Measurements from ENCODE around the gene ABCC8.

The ABCC8 gene

DNA sequence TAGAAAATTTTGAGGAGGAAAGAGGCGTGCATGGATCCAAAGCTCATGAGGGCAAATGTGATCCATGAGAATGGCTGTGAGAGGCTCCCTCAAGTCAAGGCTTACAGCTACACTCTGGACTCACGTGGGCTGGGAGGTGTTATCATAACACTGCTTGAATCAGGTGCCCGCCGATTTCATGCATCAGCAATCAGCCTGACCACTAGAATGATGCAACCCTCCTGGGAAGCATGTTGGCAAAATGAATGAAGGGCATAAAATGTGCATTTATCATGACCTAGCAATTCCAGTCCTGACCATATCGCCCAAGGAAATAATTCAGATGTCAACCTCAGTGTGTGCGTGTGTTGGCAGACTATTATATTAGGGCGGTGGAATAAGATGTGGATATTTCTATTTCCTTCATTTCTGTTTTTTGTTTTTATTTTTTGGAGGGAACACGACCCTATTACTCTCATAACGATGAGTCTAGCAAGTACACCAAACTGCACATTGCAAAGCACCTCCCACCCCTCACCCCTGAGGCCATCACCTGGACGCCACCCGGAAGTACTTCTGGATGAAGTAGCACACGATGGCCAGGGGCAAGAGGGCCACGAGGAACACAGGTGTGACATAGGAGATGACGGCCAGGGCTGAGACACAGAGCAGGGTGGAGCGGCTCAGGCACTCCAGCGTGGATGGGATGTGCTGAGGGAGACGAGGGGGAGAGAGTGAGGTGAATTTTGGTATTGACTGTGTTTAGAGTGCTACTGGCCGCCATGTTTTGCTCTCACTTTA is 72.5 kb downstream of the ABCC8 start:
- DNase-seq (ENCODE audit: low read depth in 2 of 2) = no peak

DNA sequence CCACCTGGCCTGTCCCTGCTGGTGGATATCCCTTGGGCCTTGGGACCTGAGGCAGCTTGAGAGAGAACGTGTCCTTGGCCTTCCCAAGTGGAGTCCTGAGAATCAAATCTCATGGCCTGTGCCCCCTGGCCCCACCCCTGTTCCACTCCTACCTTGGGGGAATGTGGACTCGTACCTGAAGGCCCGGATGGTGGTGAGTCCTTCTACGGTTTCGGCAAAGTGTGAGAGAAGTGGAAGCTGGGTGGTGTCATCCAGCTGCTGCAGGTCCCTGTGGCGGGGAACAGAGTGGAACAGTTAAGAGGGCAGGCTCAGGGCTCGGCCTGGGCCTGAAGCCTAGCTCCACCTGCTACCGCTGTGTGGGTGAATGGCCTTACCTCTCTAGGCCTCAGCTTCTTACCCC is 74.2 kb downstream of the ABCC8 start:
- no peak for DNase-seq (ENCODE audit: low read depth in 2 of 2)

DNA sequence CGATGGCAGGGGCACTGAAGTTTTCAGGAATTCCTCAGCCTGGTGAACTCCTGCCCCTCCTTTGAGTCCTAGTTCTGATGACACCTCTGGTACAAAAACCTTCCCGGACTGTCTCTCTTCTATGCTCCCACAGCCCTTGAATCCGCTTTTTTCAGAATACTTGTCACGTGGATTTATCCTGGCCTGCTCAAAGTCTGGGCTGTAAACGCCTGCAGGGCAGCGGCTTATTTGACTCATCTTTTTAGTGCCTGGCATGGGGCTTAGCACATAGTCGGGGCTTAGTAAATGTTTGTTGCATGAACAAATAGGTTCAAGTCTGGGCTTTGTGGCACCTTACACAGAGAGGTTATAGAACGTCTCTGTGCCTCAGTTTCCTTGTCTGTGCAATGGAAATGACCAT is 74.8 kb downstream of the ABCC8 start:
- no peak for DNase-seq (ENCODE audit: low read depth in 2 of 2)

DNA sequence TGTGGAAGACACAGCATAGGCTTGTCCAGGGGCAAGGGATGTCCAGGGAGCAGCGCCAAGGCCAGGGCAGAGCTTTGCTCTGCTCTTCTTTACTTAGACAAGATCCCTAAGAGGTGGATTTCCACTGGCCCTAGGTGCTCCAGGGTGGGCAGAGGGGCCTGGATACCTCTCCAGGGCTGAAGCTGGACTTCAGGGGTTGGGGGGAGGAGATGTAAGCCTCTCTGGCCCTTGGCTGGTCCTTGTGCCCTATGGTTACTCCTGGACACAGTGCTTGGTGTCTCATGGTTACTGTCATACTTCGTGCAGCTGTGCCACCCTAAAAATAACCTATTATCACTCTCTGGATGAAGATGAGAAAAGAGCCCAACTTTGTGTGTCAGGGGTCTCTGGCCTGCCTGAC is 75.3 kb downstream of the ABCC8 start:
- no peak for DNase-seq (ENCODE audit: low read depth in 2 of 2)

DNA sequence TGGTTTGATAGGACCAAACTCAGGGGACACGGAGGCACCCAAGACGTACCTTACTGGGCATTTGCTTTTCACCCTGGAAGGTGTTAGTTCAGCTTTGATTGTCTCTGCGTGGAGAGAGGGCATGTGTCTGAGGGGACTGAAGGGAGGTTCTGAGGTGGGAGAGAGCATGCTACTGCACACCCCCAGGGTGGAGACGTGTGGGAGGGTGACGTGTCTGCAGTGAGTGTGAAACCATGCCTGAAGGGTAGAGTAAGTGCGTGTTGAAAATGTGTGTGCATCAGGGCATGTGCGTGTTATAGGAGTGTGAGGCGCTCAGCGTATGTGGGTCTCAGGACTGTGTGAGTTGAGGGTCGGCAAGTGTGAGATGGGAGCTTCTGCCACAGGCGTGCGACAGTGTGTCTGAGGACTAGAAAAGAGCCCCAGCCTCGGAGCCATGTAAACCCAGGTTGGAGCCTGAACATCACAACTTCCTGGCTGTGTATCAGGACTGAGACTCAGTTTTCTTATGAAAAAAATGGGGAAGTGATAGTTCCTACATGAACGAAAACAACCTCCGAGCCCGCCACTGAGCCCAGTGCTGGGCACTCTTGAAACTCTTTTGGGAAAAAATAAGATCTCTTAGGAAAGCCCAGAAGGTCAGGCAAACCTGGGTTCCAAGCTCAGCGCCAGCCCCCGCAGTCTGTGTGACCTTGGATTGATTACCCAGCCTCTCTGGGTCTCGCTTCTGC is 76.4 kb downstream of the ABCC8 start:
- DNase-seq (ENCODE audit: low read depth in 2 of 2) = no peak

DNA sequence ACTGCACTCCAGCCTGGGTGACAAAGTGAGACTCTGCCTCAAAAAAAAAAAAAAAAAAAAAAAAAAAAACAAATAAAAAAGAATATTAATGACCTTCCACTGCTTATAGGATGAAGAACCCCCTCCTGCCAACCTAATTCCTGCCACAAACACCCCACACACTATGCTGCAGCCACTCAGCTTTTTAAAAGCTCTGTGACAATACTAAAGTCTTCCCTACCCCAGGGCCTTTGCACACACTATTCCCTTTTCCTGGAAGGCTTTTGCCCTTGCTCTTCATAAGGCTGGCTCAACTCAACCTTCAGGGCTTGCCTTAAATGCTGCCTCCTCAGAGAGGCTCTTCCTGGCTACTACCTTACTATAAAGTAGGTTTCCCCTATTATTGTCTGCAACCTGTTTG is 77.4 kb downstream of the ABCC8 start:
- DNase-seq (ENCODE audit: low read depth in 2 of 2) = no peak

DNA sequence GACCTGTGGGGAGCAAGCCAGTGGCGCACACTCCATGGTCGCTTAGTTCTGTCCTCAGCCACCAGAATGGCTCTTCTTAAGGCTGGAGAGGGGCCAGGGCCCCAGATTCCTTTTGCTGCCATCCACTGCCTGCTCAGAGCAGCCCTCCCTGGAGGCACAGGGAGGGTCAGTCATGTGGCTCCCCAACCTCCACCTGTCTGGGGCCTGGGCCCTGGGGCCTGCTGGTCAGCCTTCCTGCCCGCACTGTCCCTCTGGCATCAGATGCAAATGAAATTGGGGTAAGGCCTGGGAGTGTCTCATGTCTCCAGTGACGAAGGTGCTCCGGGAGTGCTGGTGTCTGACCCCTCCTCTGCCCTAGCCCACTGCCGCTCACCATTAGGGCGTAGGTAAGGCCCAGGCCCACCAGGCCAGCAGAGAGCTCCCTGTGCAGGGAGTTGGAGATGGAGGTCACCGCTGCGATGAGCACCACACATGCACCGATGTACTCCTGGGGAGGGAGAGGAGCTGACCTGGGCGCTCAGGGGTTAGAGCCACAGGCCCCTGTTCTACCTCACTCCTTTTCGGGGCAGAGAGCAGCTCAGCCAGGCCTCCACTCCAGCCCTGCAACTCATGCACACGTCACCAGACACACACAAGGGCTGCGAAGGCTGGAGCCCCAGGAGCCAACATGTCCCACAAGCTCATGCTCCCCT is 79.2 kb downstream of the ABCC8 start:
- no peak for DNase-seq (ENCODE audit: low read depth in 2 of 2)

DNA sequence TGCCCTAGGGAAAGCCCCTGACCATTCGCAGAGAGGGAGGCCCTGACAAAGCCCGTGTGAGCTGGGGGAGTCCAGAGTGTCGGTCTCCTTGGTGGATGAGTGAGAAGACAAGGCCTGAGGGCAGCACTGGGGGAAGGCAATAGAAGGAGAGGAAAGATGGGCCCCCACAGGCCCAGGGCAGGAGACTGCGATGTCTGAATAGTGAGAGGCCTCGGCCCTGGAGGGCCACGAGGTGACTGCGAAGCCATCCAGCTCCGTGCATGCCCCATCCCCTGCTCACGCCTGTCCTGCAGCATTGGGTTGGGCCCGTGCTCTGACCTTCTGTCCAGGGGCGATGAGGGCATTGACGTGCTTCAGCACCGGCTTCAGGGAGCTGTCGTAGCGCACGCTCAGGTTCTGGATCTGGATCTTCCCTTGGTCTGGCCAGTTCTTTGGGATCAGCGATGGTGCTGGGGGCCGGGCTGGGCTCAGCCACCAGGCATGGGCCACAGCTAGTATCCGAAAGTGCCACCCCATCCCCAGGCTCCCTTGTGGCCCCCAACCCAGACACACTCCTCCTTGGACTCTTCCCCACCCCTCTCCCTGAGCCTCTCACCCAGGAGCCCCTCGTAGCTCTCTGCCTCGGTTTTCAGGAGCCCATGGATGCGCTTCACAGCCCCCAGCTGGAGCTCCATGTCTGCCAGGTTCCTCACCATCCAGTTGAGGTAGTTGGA is 79.9 kb downstream of the ABCC8 start:
- no peak for DNase-seq (ENCODE audit: low read depth in 2 of 2)

DNA sequence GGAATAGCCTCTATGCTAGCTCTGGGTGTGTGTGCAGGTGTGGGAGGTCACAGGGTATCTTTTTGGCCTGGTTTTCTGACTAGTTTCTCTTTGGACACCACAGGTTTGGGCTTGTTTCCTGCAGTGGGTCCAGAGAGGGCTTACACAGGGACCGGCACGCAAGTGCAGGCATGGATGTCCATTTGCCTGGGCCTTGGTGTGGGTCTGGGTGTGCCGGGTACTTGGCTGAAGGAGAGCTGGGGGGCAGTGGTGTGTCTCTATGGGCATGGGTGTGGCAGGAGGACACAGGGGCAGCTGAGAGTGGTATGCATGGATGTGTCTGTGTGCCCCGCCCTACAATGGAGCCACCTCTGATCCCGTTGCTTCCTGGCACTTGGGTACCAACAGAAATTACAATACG is 80.7 kb downstream of the ABCC8 start:
- DNase-seq (ENCODE audit: low read depth in 2 of 2) = no peak

DNA sequence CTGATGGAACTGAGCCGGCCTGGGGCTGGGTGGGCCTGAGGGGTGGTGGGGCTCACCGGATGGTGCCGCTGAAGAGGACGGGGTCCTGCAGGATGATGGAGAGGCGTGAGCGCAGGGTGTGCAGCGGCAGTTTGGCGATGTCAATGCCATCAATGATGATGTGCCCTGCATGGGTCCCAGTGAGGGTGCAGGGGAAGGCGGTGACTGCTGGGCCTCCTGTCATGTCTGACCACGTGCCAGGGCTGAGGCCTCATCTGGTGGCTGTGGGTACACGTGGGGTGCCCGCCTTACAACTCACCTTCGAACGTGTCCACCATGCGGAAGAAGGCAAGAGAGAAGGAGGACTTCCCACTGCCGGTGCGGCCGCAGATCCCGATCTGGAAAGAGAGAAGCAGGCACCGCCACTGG is 81.1 kb downstream of the ABCC8 start:
- no peak for DNase-seq (ENCODE audit: low read depth in 2 of 2)

DNA sequence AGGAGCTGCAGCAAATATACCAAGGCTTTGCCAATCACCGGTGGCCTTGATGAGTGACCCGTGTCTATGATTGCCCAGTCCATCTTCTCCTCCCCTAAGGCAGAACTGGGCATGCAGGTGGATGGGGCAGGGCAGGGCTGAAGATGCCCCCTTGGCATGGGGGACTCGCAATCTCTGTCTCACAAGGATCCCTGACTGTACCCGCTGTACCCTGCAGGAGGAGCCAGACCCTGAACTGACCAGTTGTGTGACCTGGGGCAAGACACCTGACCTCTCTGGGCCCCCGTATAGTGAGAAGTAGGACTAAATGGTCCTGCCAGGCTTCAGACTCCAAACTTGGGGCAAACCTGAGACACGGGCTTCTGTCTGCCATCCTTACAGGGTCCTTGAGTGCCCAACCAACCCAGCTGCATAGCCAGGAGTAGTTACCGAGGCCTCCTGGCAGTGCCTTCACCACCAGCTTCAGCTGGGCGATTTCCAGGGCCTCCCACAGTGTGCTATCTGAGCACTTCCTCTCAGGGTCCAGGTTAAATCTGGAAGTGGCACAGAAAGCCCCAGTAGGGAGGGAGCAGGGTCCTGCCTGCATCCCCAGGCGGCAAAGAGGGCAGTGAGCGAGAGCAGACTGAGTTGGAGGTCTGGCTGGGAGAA is 81.8 kb downstream of the ABCC8 start:
- no peak for DNase-seq (ENCODE audit: low read depth in 2 of 2)

DNA sequence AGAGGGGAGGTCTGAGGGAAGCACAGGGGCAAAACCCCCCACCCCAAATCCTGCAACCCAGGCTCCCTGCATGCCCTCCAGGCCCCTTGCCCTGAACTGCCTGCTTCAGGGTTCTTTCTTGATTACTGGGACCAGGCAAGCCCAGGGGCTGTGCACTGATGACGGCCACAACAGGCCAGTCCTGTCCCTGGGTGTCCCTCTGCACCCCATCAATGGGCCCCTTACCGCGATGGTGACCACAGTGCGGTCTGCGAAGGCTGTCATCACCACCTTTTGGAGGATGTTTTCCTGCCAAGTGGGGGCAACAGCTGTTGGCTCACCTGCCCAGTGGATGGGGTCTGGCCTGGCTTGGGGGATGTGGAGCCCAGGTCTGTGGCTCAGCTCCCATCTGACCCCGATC is 83.2 kb downstream of the ABCC8 start:
- DNase-seq (ENCODE audit: low read depth in 2 of 2) = no peak

DNA sequence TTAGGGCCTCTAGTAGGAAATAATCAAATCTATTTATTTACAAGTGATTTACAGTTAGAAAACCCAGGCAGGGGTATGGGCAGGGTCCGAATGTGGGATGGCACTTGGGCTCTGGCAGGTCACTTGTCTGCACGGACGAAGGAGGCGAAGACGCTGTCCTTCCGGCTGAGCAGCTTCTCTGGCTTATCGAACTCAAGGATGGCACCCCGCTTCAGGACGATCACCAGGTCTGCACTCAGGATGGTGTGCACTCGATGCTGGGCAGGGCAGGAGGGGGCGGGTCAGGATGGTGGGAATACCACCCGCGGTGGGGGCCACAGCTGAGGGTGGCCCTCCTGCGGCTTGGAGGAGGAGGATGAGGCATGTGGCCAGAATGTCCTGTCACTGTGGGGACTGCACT is 83.8 kb downstream of the ABCC8 start:
- DNase-seq (ENCODE audit: low read depth in 2 of 2) = no peak

DNA sequence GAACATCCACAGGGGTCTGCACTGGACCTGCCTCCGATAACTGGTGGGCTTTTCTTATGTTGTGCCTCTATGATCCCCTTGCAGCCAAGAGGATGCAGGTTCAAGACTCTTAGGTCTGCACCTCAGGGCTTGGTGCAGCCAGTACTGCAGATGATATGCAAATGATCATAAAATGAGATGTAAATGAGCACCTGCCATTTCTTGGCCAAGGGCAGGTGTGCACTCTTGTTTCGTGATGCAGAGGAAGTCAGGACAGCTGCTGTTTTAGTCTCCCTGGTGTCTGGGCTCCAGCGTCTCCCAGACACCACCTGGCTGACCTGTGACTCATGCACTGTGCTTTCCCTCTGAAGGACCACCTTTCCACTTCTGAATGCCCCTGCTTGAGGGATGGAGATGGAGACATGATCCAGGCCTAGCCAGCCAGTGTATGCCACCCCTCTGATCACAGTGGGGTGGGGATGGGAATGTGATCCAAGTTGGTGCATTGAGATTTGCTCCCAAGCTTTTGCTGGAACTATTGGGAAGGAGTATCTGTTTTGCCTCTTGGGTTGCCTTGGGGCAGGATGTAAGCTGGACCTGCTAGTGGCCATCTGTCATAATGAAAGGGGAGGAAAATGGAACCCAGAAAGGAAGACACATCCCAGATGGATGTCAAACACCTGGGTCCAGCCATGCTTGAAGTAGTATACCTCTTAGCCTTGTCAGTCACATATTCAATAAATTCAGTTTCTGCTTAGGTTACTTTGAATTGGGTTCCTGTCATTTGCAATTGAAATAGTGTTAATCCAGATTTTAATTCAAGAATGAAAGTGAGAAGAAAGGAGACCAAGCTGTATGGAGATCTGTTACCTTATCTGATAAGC is 84.9 kb downstream of the ABCC8 start:
- no peak for DNase-seq (ENCODE audit: low read depth in 2 of 2)

DNA sequence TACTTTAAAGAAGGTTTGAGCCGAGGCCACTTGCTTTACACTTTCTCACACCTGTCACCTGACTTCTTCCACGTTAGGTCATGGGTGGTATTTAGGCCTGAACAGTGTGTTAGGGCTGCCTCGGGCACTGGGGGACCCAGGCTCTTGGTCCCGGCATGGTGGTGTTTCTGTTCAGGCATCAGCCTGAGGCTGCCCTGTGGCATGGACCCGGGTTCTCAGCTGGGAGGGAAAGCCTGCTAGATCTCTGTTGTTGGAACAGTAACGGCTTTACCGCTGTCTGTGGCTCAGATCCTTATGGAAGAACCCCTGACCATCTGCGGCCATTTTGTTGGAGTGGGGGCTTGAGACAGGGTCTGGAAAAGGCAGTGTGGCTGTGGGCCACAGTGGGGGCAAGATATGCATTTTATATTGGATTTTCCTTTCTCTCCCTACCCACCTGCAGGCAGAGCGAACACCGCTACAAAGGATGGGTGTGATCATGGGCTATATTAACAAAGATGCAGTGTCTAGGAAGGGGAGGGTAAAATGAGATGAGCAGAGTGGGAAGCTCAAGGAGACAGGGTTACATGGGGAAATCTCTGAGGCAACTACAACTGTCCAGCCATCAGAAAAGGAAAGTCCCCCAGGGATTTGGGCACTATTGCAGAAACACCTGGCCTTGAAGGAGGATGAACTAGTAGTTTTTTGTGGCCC is 86.5 kb downstream of the ABCC8 start:
- DNase-seq (ENCODE audit: low read depth in 2 of 2) = no peak

DNA sequence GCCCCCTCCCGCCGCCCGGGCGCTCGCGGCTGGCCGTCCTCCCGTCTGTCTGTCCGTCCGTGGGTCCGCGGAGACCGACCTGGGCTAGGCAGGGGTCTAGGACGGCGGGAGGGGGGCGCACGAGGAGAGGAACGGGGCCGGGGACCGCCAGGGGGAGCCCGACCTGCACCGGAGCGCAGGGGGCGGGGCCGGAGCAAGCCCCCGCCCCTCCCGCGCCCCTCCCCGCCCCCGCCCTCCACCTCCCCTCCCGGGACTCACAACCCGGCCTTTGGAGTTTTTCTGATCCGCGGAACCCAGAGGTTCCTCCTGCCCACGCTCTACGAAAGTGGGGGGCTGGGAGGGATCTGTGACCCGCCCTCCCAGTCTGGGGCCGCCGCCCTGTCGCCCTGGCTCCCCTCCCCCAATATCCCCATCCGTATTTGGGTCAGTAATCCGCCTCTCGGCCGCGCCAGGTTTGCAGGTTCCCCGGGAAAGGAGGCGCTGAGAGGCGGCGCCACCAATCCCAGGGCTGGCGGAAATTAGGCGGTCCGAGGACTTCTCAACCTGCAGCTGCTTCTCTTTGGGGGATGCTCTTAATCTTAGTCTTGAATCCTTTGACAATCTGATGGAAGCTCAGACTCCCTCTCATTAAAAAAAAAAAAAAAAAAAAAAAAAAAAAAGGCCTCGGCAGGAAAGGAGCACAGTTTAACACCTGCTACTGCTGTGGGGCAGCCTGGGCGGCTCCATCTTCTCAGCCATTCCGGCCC is 87.3 kb downstream of the ABCC8 start:
- DNase-seq (ENCODE audit: low read depth in 2 of 2) = peak; percentile 57 to 63

DNA sequence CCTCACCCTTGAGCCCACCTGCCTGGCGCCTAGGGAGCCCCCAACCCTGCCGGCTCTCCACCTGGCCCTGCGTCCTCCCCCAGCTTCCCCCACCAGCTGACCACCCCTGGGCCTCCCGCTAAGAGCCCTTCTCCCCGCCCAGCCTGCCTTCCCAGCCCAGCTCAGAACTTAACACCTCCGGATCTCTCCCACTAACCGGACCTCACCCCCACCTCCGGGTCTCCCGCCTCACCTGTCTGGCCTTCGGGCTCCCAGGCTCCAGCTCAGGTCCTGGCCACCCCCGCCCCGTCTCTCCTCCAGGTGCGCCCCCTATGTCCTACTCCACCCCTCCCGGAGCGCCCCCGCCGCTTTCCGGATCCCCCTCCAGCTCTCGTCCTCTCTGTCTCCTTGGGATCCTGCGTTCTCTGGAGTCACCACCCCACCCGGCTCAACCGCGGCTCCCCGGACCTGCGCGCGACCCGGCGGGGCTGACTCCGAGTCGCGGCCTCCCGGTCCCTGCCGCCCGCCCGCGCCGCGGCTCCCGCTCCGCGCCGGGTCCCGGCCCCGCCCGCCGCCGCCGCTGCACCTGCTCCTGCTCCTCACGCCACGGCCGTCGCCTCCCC is 87.9 kb downstream of the ABCC8 start, which contains the start of gene KCNJ11:
KCNJ11 (minus strand) TSS at position 51 of the 602 bp plus-strand sequence. CDS start 568 bp downstream, outside the sequence.
- DNase-seq (ENCODE audit: low read depth in 2 of 2) = no peak

DNA sequence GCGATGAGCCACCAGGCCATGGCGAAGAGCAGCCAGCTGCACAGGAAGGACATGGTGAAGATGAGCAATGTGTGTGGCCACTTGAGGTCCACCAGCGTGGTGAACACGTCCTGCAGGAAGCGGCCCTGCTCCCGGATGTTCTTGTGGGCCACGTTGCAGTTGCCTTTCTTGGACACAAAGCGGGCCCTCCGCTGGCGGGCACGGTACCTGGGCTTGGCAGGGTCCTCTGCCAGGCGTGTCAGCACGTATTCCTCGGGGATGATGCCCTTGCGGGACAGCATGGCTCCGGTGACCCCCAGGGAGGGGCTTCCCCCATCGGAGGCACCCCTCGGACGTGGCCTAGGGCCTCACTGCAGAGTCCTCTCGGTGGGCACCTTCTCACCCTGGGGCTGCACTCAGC is 88.8 kb downstream of the ABCC8 start:
- no peak for DNase-seq (ENCODE audit: low read depth in 2 of 2)

DNA sequence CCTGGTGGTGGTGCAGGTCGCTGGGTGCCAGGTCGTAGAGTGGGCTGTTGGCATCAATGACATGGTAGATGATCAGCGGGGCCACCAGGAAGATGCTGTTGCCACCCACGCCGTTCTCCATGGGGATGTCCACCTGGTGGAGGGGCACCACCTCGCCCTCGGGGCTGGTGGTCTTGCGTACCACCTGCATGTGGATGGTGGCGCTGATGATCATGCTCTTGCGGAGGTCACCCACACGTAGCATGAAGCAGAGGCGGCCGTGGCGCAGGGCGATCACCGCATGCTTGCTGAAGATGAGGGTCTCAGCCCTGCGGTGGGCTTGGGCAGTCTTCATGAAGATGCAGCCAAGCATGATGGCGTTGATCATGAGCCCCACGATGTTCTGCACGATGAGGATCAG is 89.4 kb downstream of the ABCC8 start:
- DNase-seq (ENCODE audit: low read depth in 2 of 2) = no peak
